H1 (cell line): ENCODE measurements around the gene PCDH8. TPM values are rescaled to one million over a fixed set of nuclear protein-coding genes. Genes with fewer than 3 reads are reported as not detected.

Experiments used
- CTCF ChIA-PET: fragments of 300-600 bp; sonication (Branson Sonifier 250); formaldehyde crosslinking; loops from one replicate; lab custom pipeline; 2021; ENCODE audit not compliant: partially characterized antibody; lab: Charles Lee
- POLR2A ChIA-PET: fragments of 300-600 bp; sonication (Branson Sonifier 250); formaldehyde crosslinking; loops from one replicate; lab custom pipeline; 2021; ENCODE audit warnings: inconsistent platforms; ENCODE audit not compliant: partially characterized antibody; lab: Charles Lee
- DNase-seq, 2 experiments: peaks; one replicate each; pipeline versions ENCODE4 v3.0.0 to v3.0.0-alpha.2; 2010 to 2022; ENCODE audit warnings: low spot score in 2 of 2, low read depth in 1 of 2, mixed read lengths in 1 of 2
- FAIRE-seq: peaks from 2 replicates; lab custom pipeline; 2011; peaks lifted over from hg19 to GRCh38; lab: Jason Lieb, UNC
- H2AFZ ChIP-seq: 2 replicates; pipeline ENCODE4 v1.8.1; 2012; ENCODE audit warnings: low read length, inconsistent platforms
- H2AK5ac ChIP-seq: 2 replicates; pipeline ENCODE4 v1.6.1; 2013; ENCODE audit warnings: low read depth, low read length
- H2BK120ac ChIP-seq: replicated peaks from 2 replicates; pipeline ENCODE3; 2013; ENCODE audit warnings: low read depth, low read length, inconsistent platforms
- H2BK12ac ChIP-seq: 2 replicates; pipeline ENCODE4 v1.6.1; 2013; ENCODE audit warnings: low read depth, low read length
- H2BK15ac ChIP-seq: 2 replicates; pipeline ENCODE4 v1.6.1; 2013; ENCODE audit warnings: low read length
- H2BK20ac ChIP-seq: 2 replicates; pipeline ENCODE4 v1.6.1; 2013; ENCODE audit warnings: low read length
- H2BK5ac ChIP-seq: 2 replicates; pipeline ENCODE4 v1.6.1; 2013; ENCODE audit warnings: low read depth, low read length
- H3K14ac ChIP-seq: 2 replicates; pipeline ENCODE4 v1.6.1; 2013; ENCODE audit warnings: inconsistent platforms; ENCODE audit not compliant: insufficient read length
- H3K18ac ChIP-seq: 2 replicates; pipeline ENCODE4 v1.6.1; 2013; ENCODE audit warnings: low read length; ENCODE audit errors: extremely low read depth
- H3K23ac ChIP-seq: 2 replicates; pipeline ENCODE4 v1.6.1; 2013; ENCODE audit warnings: inconsistent platforms; ENCODE audit not compliant: insufficient read length
- H3K23me2 ChIP-seq: 2 replicates; pipeline ENCODE4 v1.6.1; 2013; ENCODE audit warnings: low read depth, low read length
- H3K27ac ChIP-seq: 2 replicates; pipeline ENCODE4 v1.6.1; 2011; ENCODE audit warnings: low read depth, low read length, inconsistent platforms
- H3K27me3 ChIP-seq, 4 experiments: replicated peaks in 1 of 4; 1 replicate in 1 of 4; 2 replicates in 3 of 4; pipeline versions ENCODE4 v1.6.1 to v1.8.1; 2011 to 2013; ENCODE audit warnings: low read length in 3 of 4, mild to moderate bottlenecking in 3 of 4, inconsistent platforms in 2 of 4, mixed read lengths in 2 of 4, moderate library complexity in 1 of 4; ENCODE audit not compliant: control insufficient read depth in 3 of 4, insufficient read depth in 3 of 4; ENCODE audit errors: extremely low read depth in 1 of 4
- H3K36me3 ChIP-seq, 4 experiments: 2 replicates each; pipeline versions ENCODE4 v1.6.1 to v1.8.1; 2011 to 2013; ENCODE audit warnings: mild to moderate bottlenecking in 4 of 4, low read length in 3 of 4, moderate library complexity in 2 of 4, control low read depth in 1 of 4, inconsistent platforms in 1 of 4; ENCODE audit not compliant: insufficient read depth in 4 of 4, control insufficient read depth in 2 of 4
- H3K4ac ChIP-seq: replicated peaks from 2 replicates; pipeline ENCODE3; 2013; ENCODE audit warnings: low read length, low read depth, mixed read lengths, inconsistent platforms; ENCODE audit not compliant: insufficient read length
- H3K4me1 ChIP-seq, 4 experiments: replicated peaks in 1 of 4; 1 replicate in 1 of 4; 2 replicates in 3 of 4; pipeline versions ENCODE4 v1.6.1 to v1.8.1; 2011 to 2013; ENCODE audit warnings: low read length in 3 of 4, inconsistent platforms in 2 of 4, mixed read lengths in 1 of 4; ENCODE audit not compliant: insufficient read depth in 4 of 4, control insufficient read depth in 3 of 4
- H3K4me2 ChIP-seq, 2 experiments: 2 replicates each; pipeline versions ENCODE4 v1.6.1 to v1.8.1; 2011 to 2013; ENCODE audit warnings: low read depth in 2 of 2, low read length in 2 of 2, control low read depth in 1 of 2, inconsistent platforms in 1 of 2, mild to moderate bottlenecking in 1 of 2; ENCODE audit not compliant: insufficient read depth in 1 of 2
- H3K4me3 ChIP-seq, 4 experiments: fragments of 200-600, 300-600 bp in 1 of 4; sonication (generic), shearing (Covaris generic), sonication (Bioruptor Twin) in 1 of 4; 2 replicates each; pipeline versions ENCODE4 v1.5.1 to v1.8.1; 2011 to 2016; ENCODE audit warnings: low read length in 4 of 4, low read depth in 3 of 4, control low read depth in 2 of 4, inconsistent platforms in 2 of 4, mild to moderate bottlenecking in 2 of 4, mixed read lengths in 1 of 4, moderate library complexity in 1 of 4; ENCODE audit not compliant: insufficient read depth in 2 of 4; ENCODE audit errors: extremely low read depth in 1 of 4
- H3K56ac ChIP-seq: replicated peaks from 2 replicates; pipeline ENCODE3; 2013; ENCODE audit warnings: low read depth, mild to moderate bottlenecking, mixed read lengths, low read length, inconsistent platforms; ENCODE audit not compliant: insufficient read length
- H3K79me1 ChIP-seq: 2 replicates; pipeline ENCODE4 v1.6.1; 2013; ENCODE audit warnings: low read depth, low read length, control low read depth
- H3K79me2 ChIP-seq, 2 experiments: 2 replicates each; pipeline versions ENCODE4 v1.6.1 to v1.8.1; 2012 to 2013; ENCODE audit warnings: low read length in 2 of 2, mild to moderate bottlenecking in 2 of 2, inconsistent platforms in 1 of 2; ENCODE audit not compliant: insufficient read depth in 2 of 2, control insufficient read depth in 1 of 2
- H3K9ac ChIP-seq, 4 experiments: replicated peaks in 1 of 4; 1 replicate in 1 of 4; 2 replicates in 3 of 4; pipeline versions ENCODE4 v1.6.1 to v1.8.1; 2011 to 2013; ENCODE audit warnings: low read depth in 3 of 4, low read length in 3 of 4, control low read depth in 2 of 4, mild to moderate bottlenecking in 2 of 4, moderate library complexity in 2 of 4, inconsistent platforms in 1 of 4; ENCODE audit errors: extremely low read depth in 1 of 4
- H3K9me3 ChIP-seq, 2 experiments: 2 replicates each; pipeline versions ENCODE4 v1.6.1 to v1.8.1; 2012 to 2013; ENCODE audit warnings: mild to moderate bottlenecking in 2 of 2, moderate library complexity in 2 of 2, control low read depth in 1 of 2, inconsistent platforms in 1 of 2, low read depth in 1 of 2, low read length in 1 of 2, mixed read lengths in 1 of 2; ENCODE audit not compliant: insufficient read depth in 2 of 2
- H4K20me1 ChIP-seq, 2 experiments: replicated peaks in 1 of 2; 2 replicates each; pipeline versions ENCODE3 to v1.8.1; 2011 to 2013; ENCODE audit warnings: inconsistent platforms in 2 of 2, low read length in 2 of 2, mild to moderate bottlenecking in 1 of 2; ENCODE audit not compliant: insufficient read depth in 2 of 2, control insufficient read depth in 1 of 2
- H4K5ac ChIP-seq: 2 replicates; pipeline ENCODE4 v1.6.1; 2013; ENCODE audit warnings: low read length, low read depth, mixed read lengths, inconsistent platforms; ENCODE audit not compliant: insufficient read length
- H4K8ac ChIP-seq: 2 replicates; pipeline ENCODE4 v1.8.0; 2013; ENCODE audit warnings: mild to moderate bottlenecking, moderate library complexity, low read length, inconsistent platforms; ENCODE audit not compliant: insufficient read depth; ENCODE audit errors: extremely low read depth
- H4K91ac ChIP-seq: replicated peaks from 2 replicates; pipeline ENCODE3; 2013; ENCODE audit warnings: low read length, mixed read lengths, inconsistent platforms; ENCODE audit not compliant: insufficient read length
- ASH2L ChIP-seq: fragments of 200-600, 300-600 bp; sonication (generic); IDR thresholded peaks from one replicate; pipeline ENCODE4 v1.7.1; 2017; ENCODE audit warnings: low read length
- CREB1 ChIP-seq: IDR thresholded peaks from 2 replicates; pipeline ENCODE4 v1.6.1; 2012; ENCODE audit warnings: inconsistent platforms
- FOSL1 ChIP-seq: IDR thresholded peaks from 2 replicates; pipeline ENCODE4 v1.6.1; 2011; ENCODE audit warnings: mild to moderate bottlenecking, low read depth, low read length, moderate library complexity; ENCODE audit not compliant: insufficient read depth
- GABPA ChIP-seq: IDR thresholded peaks from 2 replicates; pipeline ENCODE4 v1.6.1; 2011; ENCODE audit warnings: mild to moderate bottlenecking, low read length, moderate library complexity, borderline replicate concordance; ENCODE audit not compliant: insufficient read depth
- JUN ChIP-seq: IDR thresholded peaks from 2 replicates; pipeline ENCODE4 v1.6.1; 2011; ENCODE audit warnings: low read depth, mild to moderate bottlenecking, improper control_type of control experiment, low read length
- KDM1A ChIP-seq: fragments of 200-600, 300-600 bp; sonication (generic); IDR thresholded peaks from 2 replicates; pipeline ENCODE4 v1.7.1; 2016; ENCODE audit warnings: mild to moderate bottlenecking, low read length, borderline replicate concordance
- KDM4A ChIP-seq: IDR thresholded peaks from one replicate; pipeline ENCODE4 v1.7.1; 2012; ENCODE audit warnings: low read depth, mild to moderate bottlenecking, moderate library complexity, low read length, inconsistent platforms; ENCODE audit not compliant: severe bottlenecking
- MAFK ChIP-seq: IDR thresholded peaks from 2 replicates; pipeline ENCODE4 v1.6.1; 2012; ENCODE audit warnings: low read depth, mild to moderate bottlenecking, improper control_type of control experiment, low read length
- RAD21 ChIP-seq, 2 experiments: IDR thresholded peaks in 1 of 2; conservative IDR thresholded peaks in 1 of 2; 2 replicates each; pipeline ENCODE4 v1.6.1; 2011; ENCODE audit warnings: low read depth in 2 of 2, low read length in 2 of 2, improper control_type of control experiment in 1 of 2, inconsistent platforms in 1 of 2, mild to moderate bottlenecking in 1 of 2, moderate library complexity in 1 of 2
- RBBP5 ChIP-seq: IDR thresholded peaks from 2 replicates; pipeline ENCODE4 v1.7.1; 2012; ENCODE audit warnings: low read depth, mild to moderate bottlenecking, inconsistent platforms, low read length, moderate library complexity, borderline replicate concordance
- RXRA ChIP-seq: IDR thresholded peaks from 2 replicates; pipeline ENCODE4 v1.6.1; 2011; ENCODE audit warnings: low read depth, mild to moderate bottlenecking, low read length, moderate library complexity; ENCODE audit not compliant: insufficient read depth
- TEAD4 ChIP-seq: IDR thresholded peaks from 2 replicates; pipeline ENCODE4 v1.6.1; 2012; ENCODE audit warnings: low read depth, low read length, inconsistent platforms, mixed read lengths
- YY1 ChIP-seq: IDR thresholded peaks from 2 replicates; pipeline ENCODE4 v1.6.1; 2011; ENCODE audit warnings: low read depth, mild to moderate bottlenecking, low read length
- WGBS, 2 experiments: shearing (Covaris generic) in 1 of 2; methylation state at CpG; one replicate each; pipeline versions ENCODE4 v1.1.6 to v1.1.7; 2013 to 2015; ENCODE audit warnings: low lambda C conversion rate in 2 of 2, mixed read lengths in 2 of 2, inconsistent platforms in 1 of 2, low coverage in 1 of 2, missing lambda C conversion rate in 1 of 2; ENCODE audit not compliant: insufficient replicate concordance in 2 of 2, insufficient coverage in 1 of 2, insufficient read length in 1 of 2; ENCODE audit errors: extremely low coverage in 1 of 2, missing lambda C conversion rate in 1 of 2; 5-methylcytosine and 5-hydroxymethylcytosine counted together
- polyA plus RNA-seq, 7 experiments: library from polyadenylated mRNA; depleted of rRNA in 3 of 7; stranded (reverse) in 5 of 7; unstranded in 2 of 7; fragments of >200 nt in 5 of 7; fragments of 200-250 nt in 2 of 7; gene quantifications; 1 replicate in 5 of 7; 2 replicates in 1 of 7; 4 replicates in 1 of 7; pipeline versions ENCODE4 v1.2.1 to v1.2.3, GENCODE V29; 2011 to 2013; ENCODE audit warnings: missing spikeins in 2 of 7, mixed read lengths in 2 of 7
- total RNA-seq: library from RNA; stranded (reverse); fragmentation: NEBNext Ultra II Directional; extraction: Animal tissue kit (Norgen Biotek cat#: 25700); gene quantifications from 2 replicates; pipeline ENCODE4 v1.2.1, GENCODE V29; 2021

PCDH8 gene
- total and polyA plus RNA-seq, 2 of the 8 experiments (the other 6 are each of a cell fraction or from before 2014, with no cell fraction given): 0.82 to 1.6 TPM

DNA sequence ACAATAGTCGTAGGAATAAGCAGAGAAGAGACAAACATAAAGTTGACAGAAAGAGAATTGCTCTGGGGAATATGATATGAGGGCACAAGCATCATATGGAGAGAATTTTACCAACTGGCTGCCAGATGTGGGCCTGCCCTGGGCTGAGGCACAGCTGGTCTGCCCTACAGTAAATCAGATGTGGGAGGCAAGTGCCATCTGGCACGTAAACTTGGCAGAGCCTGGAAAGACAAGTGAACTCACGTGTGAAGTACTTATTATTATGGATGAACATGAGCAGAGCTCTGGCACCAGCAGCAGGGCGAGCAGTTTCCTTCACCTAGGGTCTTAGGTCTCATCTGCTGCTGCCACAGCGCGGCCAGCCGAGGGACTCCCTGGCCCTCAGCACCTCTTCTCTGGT lies 20.6 kb downstream of the PCDH8 start:
- Histone ChIP-seq H3K9me3 (peaks cover 7 to 8% of the 10 kb centered on the region in 2 experiments; a peak in 2 of 4 replicates), H2BK120ac (no peak overlapping the region), H3K79me2 (no peaks in the 10 kb centered on the region), H3K14ac (no peak overlapping the region), H3K23ac (no peak overlapping the region), H2BK15ac (no peak overlapping the region), H3K79me1 (no peaks in the 10 kb centered on the region), H2BK12ac (no peak overlapping the region), H3K56ac (no peak overlapping the region), H4K91ac (no peak overlapping the region), H2AFZ (no peak overlapping the region), H3K36me3 (no peaks in the 10 kb centered on the region), H3K4ac (no peak overlapping the region), H4K8ac (no peak overlapping the region), H3K4me2 (no peak overlapping the region), H3K9ac (no peak overlapping the region), H2BK20ac (no peak overlapping the region), H4K5ac (no peak overlapping the region), H3K27me3 (peaks cover 0 to 1% (median 0%) of the 10 kb centered on the region in 4 experiments; a peak in 1 of 7 replicates), H2BK5ac (no peak overlapping the region), H3K27ac (no peak overlapping the region), H4K20me1 (no peaks in the 10 kb centered on the region), H3K18ac (no peak overlapping the region), H3K4me1 (peaks cover 0 to 7% (median under 1%) of the 10 kb centered on the region in 4 experiments; a peak in 3 of 7 replicates), H2AK5ac (no peak overlapping the region), H3K23me2 (no peaks in the 10 kb centered on the region), H3K4me3 (no peak overlapping the region)
- no peak for TF ChIP-seq JUN
- no peak for TF ChIP-seq MAFK
- TF ChIP-seq FOSL1: no peak
- no peak for TF ChIP-seq RBBP5
- no peak for TF ChIP-seq RXRA
- TF ChIP-seq ASH2L: no peak
- TF ChIP-seq GABPA: no peak
- TF ChIP-seq KDM1A: no peak
- no peak for TF ChIP-seq CREB1
- TF ChIP-seq YY1: no peak
- TF ChIP-seq RAD21 (IDR thresholded peaks at IDR 0.05 in 1 of 2, conservative IDR thresholded peaks at IDR 0.05 in 1 of 2; ENCODE audit: low read depth in 2 of 2, low read length in 2 of 2): no peak
- no peak for TF ChIP-seq TEAD4
- TF ChIP-seq KDM4A: no peak
- CTCF ChIA-PET: interaction anchor here (1.1 to 5.1 kb wide), 6 partner anchors 9 to 302 kb away, joined by 3 to 28 read pairs (median 7); no protein-coding TSS in a partner anchor
- DNase-seq (no peak), FAIRE-seq (no peak)
- POLR2A ChIA-PET: interaction anchor here (0.6 to 1.2 kb wide), 3 partner anchors 15 to 20 kb away, joined by 3 to 5 read pairs (median 4); no protein-coding TSS in a partner anchor
- 91% methylated on average over 7 of the region's 7 CpGs; no CpG with 5 or more reads in 1 of the 2 experiments for WGBS, 2 experiments
